ENCODE data around the gene KMT2C.

KMT2C gene

GRCh38 chr7:152435384-152436110 is at the start of gene KMT2C:
TSS of gene KMT2C (minus strand) at chr7:152436003. CDS start at chr7:152435786, 217 bp downstream.
- TF ChIP-seq, protein P1, sequence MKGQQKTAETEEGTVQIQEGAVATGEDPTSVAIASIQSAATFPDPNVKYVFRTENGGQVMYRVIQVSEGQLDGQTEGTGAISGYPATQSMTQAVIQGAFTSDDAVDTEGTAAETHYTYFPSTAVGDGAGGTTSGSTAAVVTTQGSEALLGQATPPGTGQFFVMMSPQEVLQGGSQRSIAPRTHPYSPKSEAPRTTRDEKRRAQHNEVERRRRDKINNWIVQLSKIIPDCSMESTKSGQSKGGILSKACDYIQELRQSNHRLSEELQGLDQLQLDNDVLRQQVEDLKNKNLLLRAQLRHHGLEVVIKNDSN (IDR thresholded peaks at IDR 0.05) = no peak
- no peak for TF ChIP-seq TEAD4 (IDR thresholded peaks at IDR 0.05)
- no peak for TF ChIP-seq EP300 (IDR thresholded peaks at IDR 0.05; ENCODE audit: borderline replicate concordance)
- TF ChIP-seq YY1 (IDR thresholded peaks at IDR 0.05; ENCODE audit: low read depth) = 0 out of 2 replicates have a peak, but pooled peaks have one; percentile 37
- TF ChIP-seq FOXM1 (IDR thresholded peaks at IDR 0.05; ENCODE audit: borderline replicate concordance, low read depth) = no peak
- TF ChIP-seq ZBTB7A (IDR thresholded peaks at IDR 0.05; ENCODE audit: low read depth) = peak; percentile 14; the same call in 1 of the 2 replicates
- TF ChIP-seq, protein P2, sequence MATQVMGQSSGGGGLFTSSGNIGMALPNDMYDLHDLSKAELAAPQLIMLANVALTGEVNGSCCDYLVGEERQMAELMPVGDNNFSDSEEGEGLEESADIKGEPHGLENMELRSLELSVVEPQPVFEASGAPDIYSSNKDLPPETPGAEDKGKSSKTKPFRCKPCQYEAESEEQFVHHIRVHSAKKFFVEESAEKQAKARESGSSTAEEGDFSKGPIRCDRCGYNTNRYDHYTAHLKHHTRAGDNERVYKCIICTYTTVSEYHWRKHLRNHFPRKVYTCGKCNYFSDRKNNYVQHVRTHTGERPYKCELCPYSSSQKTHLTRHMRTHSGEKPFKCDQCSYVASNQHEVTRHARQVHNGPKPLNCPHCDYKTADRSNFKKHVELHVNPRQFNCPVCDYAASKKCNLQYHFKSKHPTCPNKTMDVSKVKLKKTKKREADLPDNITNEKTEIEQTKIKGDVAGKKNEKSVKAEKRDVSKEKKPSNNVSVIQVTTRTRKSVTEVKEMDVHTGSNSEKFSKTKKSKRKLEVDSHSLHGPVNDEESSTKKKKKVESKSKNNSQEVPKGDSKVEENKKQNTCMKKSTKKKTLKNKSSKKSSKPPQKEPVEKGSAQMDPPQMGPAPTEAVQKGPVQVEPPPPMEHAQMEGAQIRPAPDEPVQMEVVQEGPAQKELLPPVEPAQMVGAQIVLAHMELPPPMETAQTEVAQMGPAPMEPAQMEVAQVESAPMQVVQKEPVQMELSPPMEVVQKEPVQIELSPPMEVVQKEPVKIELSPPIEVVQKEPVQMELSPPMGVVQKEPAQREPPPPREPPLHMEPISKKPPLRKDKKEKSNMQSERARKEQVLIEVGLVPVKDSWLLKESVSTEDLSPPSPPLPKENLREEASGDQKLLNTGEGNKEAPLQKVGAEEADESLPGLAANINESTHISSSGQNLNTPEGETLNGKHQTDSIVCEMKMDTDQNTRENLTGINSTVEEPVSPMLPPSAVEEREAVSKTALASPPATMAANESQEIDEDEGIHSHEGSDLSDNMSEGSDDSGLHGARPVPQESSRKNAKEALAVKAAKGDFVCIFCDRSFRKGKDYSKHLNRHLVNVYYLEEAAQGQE (IDR thresholded peaks at IDR 0.05; ENCODE audit: low read depth) = no peak
- TF ChIP-seq RAD21 (IDR thresholded peaks at IDR 0.05; ENCODE audit: low read depth) = no peak
- peak; percentile 63 for TF ChIP-seq TAF1 (IDR thresholded peaks at IDR 0.05; ENCODE audit: low read depth)
- no peak for TF ChIP-seq TCF12 (IDR thresholded peaks at IDR 0.05; ENCODE audit: low read depth)

GRCh38 chr7:152481082-152481481 is 45.3 kb upstream of the KMT2C start:
- no peak for TF ChIP-seq MAX (IDR thresholded peaks at IDR 0.05)
- TF ChIP-seq, protein P1 (IDR thresholded peaks at IDR 0.05) = no peak
- TF ChIP-seq TEAD4 (IDR thresholded peaks at IDR 0.05) = no peak

DNA sequence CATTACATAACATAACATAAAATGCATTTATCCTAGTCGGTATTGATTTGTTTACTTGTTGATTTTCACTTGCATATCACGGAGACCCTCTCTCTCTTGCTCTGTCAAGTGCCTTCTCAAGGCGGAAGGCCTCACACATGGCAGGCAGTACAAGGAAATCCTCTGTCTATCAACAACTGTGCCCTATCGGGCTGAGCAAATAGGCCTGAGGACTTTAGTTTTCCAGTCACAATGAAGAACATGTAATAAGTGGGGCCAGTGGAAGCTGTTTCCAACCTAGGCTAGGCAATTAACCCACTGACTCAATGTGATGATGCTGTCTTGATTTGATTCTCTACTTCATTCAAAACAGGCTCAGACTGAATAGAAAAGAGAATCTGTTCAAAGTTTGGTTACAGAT is 44.9 kb upstream of the KMT2C start:
- TF ChIP-seq YY1 (IDR thresholded peaks at IDR 0.05; ENCODE audit: low read depth) (no peak), NFIC (IDR thresholded peaks at IDR 0.05) (no peak), EGR1 (IDR thresholded peaks at IDR 0.05) (no peak), ZBTB7A (IDR thresholded peaks at IDR 0.05; ENCODE audit: low read depth) (no peak), FOXM1 (IDR thresholded peaks at IDR 0.05; ENCODE audit: borderline replicate concordance, low read depth) (no peak), EP300 (IDR thresholded peaks at IDR 0.05; ENCODE audit: borderline replicate concordance) (no peak), TAF1 (IDR thresholded peaks at IDR 0.05; ENCODE audit: low read depth) (no peak), MAX (IDR thresholded peaks at IDR 0.05) (no peak), TEAD4 (IDR thresholded peaks at IDR 0.05) (no peak), CREB1 (IDR thresholded peaks at IDR 0.05; ENCODE audit: low read depth) (no peak), TCF12 (IDR thresholded peaks at IDR 0.05; ENCODE audit: low read depth) (no peak), RAD21 (IDR thresholded peaks at IDR 0.05; ENCODE audit: low read depth) (no peak)
- TF ChIP-seq, protein P2 (IDR thresholded peaks at IDR 0.05; ENCODE audit: low read depth) = no peak
- TF ChIP-seq, protein P1 (IDR thresholded peaks at IDR 0.05) = no peak

DNA sequence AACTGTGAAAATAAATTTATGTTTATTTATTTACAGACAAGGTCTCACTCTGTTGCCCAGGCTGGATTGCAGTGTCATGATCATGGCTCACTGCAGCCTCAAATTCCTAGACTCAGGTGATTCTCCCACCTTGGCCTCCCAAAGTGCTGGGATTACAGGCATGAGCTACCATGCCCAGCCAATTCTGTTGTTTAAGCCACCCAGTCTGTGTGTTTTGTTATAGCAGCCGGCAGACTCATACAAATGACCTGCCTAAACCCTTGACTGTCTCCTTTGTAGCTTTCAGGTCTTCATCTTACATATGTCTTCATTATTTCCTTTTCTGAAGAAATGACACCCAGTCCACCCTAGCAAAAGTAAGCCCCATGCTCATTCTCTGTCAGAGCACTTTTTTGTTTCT is 43.8 kb upstream of the KMT2C start:
- no peak for TF ChIP-seq TAF1 (IDR thresholded peaks at IDR 0.05; ENCODE audit: low read depth)
- TF ChIP-seq NFIC (IDR thresholded peaks at IDR 0.05) = no peak
- TF ChIP-seq, protein P2 (IDR thresholded peaks at IDR 0.05; ENCODE audit: low read depth) = no peak
- TF ChIP-seq RAD21 (IDR thresholded peaks at IDR 0.05; ENCODE audit: low read depth) = no peak
- TF ChIP-seq, protein P1 (IDR thresholded peaks at IDR 0.05) = no peak
- TF ChIP-seq CREB1 (IDR thresholded peaks at IDR 0.05; ENCODE audit: low read depth) = no peak
- TF ChIP-seq MAX (IDR thresholded peaks at IDR 0.05) = no peak
- no peak for TF ChIP-seq TEAD4 (IDR thresholded peaks at IDR 0.05)
- TF ChIP-seq EGR1 (IDR thresholded peaks at IDR 0.05) = no peak
- no peak for TF ChIP-seq EP300 (IDR thresholded peaks at IDR 0.05; ENCODE audit: borderline replicate concordance)
- no peak for TF ChIP-seq CEBPB (IDR thresholded peaks at IDR 0.05)
